HG02981 (cell line): ENCODE data around the gene GDF15.
"Not testable (repeated sequence)": the region's sequence is repeated elsewhere in the genome, so short reads cannot be mapped to it uniquely, and the experiment has no call there.

Experiments used
- ATAC-seq: cut with Tn5 transposase; IDR thresholded peaks from one replicate; pipeline ENCODE4 v1.9.1; 2021; ENCODE audit warnings: mild to moderate bottlenecking, moderate library complexity; ENCODE audit not compliant: unreplicated experiment

Gene GDF15, protein sequence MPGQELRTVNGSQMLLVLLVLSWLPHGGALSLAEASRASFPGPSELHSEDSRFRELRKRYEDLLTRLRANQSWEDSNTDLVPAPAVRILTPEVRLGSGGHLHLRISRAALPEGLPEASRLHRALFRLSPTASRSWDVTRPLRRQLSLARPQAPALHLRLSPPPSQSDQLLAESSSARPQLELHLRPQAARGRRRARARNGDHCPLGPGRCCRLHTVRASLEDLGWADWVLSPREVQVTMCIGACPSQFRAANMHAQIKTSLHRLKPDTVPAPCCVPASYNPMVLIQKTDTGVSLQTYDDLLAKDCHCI

DNA sequence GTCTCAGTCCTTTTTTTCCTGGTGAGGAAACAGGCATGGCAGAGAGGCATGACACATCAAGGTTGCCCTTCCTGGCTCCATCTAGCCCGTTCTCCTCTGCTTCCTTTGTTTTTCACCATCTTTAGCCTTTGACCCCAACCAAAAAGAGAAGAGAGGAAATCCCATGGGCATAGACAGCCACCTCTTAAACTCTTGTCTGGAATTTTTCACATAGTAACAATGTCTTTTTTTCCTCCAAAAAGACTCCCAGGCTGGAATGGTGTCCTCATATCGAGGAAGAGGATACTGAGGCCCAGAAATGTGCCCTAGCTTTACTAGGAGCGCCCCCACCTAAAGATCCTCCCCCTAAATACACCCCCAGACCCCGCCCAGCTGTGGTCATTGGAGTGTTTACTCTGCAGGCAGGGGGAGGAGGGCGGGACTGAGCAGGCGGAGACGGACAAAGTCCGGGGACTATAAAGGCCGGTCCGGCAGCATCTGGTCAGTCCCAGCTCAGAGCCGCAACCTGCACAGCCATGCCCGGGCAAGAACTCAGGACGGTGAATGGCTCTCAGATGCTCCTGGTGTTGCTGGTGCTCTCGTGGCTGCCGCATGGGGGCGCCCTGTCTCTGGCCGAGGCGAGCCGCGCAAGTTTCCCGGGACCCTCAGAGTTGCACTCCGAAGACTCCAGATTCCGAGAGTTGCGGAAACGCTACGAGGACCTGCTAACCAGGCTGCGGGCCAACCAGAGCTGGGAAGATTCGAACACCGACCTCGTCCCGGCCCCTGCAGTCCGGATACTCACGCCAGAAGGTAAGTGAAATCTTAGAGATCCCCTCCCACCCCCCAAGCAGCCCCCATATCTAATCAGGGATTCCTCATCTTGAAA lies at the start of gene GDF15:
Gene GDF15 (plus strand): TSS at position 484 of the 868 bp plus-strand sequence. CDS start 32 bp downstream, at position 516.
- no peak for ATAC-seq

DNA sequence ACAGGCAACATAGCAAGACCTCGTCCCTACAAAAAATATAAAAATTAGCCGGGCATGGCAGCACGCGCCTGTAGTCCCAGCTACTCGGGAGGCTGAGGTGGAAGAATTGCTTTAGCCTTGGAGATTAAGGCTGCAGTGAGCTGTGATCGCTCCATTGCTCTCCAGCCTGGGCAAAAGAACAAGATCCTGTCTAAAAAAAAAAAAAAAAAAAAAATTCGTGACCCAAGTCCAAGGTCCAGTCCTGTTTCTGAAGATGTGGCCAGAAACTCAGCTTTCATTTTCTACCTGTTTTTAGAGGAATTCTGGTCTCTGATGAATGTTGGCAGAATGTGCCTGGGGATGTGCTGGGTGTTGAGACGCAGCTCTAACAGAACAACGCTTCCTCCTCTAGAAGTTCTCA lies 47.4 kb upstream of the GDF15 start:
- ATAC-seq, result no peak

DNA sequence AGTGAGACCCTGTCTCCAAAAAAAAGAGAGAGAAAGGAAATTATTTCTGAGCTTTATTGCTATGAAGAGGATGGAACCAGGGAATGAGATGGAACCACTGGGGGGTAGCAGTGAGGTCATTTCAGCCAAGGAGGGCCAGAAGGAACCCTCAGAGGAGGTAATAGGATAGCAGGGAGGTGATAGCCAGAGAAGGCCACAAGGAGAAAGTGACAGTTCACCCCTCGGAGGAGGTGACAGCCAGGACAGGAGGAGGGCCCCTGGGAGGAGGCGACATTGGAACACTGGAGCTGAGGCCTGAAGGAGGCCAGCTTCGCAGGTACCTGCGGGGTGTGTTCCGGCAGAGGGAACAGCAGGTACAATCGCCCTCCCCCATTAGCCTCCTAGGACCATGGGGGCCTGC lies 46.2 kb upstream of the GDF15 start:
- no peak for ATAC-seq

DNA sequence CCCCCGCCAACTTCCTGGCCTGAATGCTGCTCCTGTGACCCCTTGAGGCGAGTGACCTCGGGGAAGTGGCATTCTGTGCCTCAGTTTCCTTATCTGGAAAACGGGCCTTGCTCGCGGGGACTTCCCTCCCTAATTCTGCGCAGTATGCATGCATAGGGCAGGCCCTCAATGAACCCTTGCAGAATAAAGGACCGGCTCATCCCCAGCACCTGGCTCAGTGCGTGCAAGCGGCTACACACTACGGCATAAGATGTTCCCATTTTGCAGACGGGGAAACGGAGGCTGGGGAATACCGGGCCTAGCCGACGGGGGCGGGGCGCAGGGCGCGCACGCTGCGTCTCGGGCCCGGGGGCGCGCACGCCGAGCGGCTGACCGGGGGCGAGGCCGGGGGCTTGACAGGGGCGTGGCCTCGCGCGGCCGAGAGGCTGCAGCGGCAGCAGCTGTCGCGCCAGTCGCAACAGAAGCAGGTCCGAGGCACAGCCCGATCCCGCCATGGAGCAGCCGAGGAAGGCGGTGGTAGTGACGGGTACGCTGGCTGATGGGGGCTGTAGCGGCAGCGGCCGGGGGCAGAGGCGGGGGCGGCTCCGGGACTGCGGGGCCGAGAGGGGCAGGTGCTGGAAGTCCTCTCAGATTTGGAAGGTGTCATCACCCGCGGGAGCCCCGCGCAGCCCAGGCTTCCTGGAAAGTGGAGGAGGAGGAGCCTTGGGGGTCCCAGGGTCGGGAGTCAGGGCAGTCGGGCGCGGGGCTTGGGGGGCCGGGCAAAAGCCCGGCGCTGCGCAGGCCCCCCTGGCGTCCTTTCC lies 45.6 kb upstream of the GDF15 start, which contains the start of gene PGPEP1:
Gene PGPEP1 (plus strand): TSS at position 409 of the 800 bp plus-strand sequence. CDS start 84 bp downstream, at position 493.
- ATAC-seq, result no peak

DNA sequence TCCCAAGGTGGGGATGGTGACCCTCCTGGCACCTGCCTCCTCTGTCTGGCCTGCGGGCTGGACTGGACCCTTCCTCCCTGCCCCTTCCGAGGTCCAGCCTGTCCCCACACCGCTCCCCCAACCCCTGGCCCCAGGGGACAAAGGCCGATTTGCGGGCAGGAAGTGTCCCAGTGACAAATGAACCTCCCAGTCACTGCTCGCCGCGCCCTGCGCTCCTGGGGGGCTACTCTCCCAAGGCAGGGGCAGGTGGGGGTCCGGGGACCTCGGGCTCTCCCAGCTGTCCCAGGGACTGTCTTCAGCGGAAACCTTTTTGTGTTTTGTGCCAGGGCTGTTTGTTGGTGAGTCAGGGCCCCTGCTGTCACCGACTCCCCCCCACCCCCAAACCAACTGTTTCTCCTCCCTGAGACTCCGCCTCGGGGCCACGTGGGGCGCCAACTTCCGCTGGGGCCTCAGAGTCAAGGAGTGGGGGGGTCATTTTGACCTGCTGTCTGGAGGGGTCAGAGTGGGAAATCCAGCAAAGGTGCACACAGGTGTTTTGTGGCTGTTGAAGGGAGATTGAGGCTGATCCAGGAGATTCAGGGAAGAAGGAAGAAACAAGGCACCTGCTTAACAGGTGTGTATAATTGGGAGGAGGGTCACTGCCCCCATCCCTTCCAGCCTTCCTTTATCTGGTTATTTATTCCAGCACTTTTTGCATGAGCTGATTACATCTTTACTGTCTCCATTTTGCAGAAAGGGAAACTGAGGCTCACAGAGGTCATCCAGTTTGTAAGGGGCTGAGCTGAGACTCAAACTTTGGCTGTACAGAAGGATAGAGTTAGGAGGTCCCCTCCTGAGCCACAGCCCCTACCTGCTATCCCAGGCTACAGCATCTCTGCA lies 44.7 kb upstream of the GDF15 start:
- no peak for ATAC-seq

DNA sequence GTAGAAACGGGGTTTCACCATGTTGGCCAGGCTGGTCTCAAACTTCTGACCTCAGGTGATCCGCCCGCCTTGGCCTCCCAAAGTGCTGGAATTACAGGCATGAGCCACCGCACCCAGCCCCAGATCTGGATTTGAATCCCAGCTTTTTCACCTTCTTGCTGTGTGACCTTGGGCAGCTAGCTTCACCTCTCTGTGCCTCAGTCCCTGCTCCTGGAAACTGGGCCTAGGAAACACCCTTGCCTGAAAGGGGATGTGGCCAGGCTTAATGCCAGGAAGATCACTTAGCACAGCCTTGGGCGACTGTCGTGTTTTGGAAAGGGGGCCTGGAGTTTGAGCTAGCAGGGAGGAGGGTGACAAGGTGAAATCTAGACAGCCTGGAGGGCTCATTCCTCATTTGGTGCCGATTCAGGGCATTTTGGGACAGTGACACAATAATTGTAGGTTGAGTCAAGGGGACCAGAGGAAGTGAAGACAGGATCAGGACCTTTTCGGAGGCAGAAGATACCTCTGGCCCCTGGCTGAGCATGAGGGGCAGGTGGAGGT lies 43.8 kb upstream of the GDF15 start:
- ATAC-seq, result no peak

DNA sequence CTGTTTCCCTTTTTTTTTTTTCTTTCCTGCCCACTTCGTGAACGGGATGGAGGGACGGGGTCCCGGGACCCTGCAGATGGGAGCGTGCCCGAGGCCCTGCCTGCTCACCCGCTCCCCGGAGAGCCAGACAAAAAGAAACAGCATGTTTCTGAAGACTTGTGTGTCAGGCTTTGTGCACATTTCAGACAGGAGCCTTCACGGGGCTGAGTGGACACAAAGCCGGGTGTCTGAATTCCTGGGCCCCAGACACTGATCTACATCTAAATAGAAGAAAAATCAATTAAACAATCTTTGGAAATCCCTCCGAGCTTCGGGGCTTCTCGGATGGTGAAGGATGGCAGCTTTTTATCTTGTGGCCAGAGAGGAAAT lies 41.4 kb upstream of the GDF15 start:
- no peak for ATAC-seq

DNA sequence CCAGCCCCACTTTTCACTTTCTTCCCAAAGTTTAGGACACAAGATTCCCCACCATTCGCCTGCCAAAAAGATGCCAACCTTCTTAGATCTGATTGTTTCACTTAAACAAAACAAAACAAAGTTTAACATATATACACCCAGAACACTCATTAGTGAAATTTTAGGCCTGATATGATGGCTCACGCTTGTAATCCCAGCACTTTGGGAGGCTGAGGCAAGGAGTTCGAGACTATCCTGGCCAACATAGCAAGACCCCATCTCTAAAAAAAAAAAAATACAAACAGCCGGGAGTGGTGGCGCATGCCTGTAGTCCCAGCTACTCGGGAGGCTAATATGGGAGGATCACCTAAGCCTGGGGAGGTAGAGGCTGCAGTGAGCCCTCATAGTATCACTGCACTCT lies 40.7 kb upstream of the GDF15 start:
- no peak for ATAC-seq

DNA sequence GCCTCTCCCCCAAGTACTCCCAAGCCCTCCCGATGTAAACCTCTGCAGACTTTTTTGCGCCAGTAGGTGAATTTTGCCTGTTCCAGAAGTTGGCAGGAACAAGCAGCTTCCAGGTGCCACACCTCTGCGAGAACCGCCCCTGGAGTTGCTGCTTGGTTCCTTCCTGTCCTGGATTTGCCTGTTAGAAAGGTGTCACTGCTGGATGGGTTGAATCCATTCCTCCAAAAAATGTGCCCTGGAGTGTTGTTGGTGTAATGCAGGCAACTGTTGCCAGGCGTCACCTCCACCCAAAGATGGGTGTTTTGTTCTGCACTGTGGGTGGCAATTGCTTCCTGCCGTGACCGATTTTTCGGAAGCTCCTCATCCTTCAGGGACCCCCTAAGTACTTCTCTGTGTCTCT lies 39.9 kb upstream of the GDF15 start:
- ATAC-seq, result no peak

DNA sequence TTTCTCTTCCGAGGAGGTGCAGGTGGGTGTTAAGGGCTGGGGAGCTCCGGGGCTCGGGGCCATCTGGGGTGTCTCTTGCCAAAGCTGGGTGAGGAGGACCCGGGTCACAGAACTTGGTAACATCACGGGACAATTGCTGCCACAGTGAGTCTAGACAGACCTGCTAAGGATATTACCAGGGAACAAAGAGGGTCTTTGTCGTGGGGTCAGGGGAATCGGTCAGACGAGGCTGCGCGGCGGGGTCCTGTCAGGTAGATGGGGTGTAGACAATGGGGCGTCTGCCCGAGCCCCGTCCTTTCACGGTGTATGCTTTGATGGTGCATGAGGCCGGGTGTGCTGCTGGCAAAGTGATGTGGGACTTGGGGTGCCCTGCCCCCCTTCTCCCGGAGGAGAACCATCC lies 37.8 kb upstream of the GDF15 start:
- no peak for ATAC-seq

DNA sequence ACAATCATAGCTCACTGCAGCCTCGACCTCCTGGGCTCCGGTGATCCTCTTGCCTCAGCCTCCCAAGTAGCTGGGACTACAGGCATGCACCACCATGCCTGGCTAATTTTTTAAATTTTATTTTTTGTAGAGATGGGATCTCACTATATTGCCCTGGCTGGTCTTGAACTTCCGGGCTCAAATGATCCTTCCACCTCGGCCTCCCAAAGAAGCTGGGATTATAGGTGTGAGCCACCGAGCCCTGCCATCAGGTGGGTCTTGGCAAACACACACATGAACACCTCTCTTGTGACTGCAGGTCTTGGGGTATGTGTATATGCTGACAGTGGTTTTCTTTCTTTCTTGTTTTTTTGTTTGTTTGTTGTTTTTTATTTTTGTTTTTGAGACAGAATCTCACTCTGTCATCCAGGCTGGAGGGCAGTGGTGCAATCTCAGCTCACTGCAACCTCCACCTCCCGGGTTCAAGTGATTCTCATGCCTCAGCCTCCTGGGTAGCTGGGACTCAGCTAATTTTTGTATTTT lies 37.1 kb upstream of the GDF15 start:
- ATAC-seq, result not testable (repeated sequence)

DNA sequence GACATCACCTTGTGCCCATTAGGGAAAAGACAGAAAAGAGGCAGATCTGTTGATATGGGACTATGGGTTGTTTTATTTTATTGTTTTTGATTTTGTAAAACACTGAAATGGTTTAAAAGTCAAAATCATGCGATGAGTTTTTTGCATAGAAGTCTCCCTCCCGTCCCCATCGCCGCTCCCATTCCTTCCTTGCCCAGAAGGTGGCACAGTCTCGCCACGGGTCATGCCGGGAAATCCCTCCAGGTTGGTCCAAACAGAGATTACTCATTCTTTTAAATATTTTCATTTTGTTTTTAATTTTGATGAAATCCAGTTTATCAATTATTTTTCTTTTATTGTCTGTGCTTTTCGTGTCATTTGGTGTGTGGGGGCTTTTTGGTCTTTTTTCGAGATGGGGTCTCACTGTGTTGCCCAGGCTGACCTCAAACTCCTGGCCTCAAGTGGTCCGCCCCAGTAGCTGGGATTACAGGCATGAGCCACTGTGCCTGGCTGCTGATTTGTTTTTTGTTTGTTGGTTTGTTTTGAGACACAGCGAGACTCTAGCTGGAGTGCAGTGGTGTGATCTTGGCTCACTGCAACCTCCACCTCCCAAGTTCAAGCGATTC lies 36.3 kb upstream of the GDF15 start:
- ATAC-seq, result no peak

DNA sequence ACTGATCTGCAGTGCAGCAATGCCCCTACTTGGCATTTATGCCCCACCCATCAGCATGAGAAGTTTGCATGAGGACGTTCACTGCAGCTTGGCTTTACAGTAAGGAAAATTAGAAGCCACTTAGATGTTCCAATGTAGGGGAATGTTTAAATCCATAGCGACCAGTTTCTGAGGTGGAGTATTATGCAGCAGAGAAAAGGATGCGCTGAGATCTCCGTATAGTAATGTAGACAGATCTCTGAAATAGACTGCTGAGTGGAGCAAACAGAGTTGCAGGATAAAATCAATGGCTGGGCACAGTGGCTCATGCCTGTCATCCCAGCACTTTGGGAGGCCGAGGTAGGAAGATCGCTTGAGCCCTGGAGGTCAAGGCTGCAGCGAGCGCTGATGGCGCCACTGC lies 35.5 kb upstream of the GDF15 start:
- no peak for ATAC-seq

DNA sequence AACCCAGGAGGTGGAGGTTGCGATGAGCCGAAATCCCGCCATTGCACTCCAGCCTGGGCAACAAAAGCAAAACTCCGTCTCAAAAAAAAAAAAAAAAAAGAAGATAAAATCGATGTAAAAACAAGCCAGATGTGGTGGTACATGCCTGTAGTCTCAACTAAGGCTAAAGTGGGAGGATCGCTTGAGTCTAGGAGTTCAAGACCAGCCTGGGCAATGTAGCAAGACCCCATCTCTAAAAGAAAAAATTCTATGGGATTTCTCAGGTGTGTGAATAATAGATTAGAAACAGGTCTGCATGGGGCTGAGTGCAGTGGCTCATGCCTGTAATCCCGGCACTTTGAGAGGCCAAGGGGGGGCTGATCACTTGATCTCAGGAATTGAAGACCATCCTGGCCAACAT lies 34.4 kb upstream of the GDF15 start:
- ATAC-seq, result no peak

DNA sequence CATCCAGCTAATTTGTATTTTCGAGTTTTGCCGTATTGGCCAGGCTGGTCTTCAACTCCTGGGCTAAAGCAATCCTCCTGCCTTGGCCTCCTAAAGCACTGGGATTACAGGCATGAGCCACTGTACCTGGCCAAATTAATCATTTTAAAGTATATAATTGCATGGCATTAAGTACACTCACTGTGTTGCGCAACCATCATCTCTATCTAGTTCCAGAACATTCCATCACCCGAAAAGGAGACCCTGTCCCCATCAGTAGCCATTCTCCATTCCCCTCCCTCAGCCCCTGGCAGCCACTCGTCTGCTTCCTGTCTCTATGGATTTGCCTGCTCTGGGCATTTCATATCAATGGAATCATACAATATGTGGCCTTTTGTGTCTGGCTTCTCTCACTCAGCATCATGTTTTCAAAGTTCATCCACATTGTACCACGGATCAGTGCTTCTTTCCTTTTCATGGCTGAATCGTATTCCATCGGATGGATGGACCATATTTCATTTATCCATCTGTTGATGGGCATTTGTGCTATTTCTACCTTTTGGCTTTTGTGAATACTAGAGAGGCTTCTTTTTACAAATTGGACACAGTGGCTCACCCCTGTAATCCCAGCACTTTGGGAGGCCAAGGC lies 32.5 kb upstream of the GDF15 start:
- no peak for ATAC-seq

DNA sequence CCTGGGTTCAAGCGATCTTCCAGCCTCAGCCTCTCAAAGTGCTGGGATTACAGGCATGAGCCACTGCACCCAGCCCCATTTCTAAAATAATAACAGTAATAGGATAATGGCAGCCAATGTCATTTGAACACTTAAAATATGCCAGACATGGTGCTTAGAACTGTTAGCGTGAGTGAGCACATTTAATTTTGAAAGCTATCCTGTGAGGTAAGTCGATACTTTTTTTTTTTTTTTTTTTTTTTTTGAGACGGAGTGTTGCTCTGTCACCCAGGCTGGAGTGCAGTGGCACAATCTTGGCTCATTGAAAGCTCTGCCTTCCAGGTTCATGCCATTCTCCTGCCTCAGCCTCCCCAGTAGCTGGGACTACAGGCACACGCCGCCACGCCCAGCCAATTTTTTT lies 31.2 kb upstream of the GDF15 start:
- ATAC-seq, result not testable (repeated sequence)

DNA sequence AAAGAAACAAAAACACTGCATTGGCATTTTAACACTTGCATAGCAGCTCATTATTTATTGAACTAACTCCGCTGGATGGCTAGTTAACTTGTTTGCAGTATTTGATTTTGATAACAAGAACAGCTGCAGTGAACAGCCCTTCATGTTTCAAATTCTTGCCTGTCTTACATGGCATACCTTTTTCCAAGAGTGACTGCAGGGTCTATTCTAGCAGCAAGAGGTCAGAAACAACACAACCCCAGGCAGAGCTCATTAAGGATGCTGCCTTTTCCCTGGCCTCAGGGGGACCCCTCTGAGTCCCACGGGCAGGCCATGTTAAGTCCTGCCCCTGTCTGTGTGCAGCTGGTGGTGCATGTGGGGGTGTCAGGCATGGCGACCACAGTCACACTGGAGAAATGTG lies 28.9 kb upstream of the GDF15 start:
- no peak for ATAC-seq

DNA sequence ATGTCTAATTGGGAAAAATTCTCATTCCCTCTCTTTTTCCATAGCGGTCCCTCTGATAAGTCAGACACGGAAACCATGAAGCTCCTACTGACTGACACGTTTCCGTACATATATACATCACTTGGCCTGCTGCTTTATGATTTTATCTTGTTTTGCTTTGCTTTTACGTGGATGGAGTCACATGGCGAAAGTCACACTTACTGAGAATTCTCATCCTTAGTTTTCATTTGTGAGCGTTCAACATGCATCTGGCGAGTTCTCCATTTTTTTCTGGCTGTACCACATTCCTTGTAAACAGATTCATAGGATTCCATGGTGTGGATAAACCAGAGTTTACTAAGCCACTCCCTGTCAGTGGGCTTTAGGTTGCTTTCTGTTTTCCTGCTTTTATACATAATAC lies 24.3 kb upstream of the GDF15 start:
- no peak for ATAC-seq

DNA sequence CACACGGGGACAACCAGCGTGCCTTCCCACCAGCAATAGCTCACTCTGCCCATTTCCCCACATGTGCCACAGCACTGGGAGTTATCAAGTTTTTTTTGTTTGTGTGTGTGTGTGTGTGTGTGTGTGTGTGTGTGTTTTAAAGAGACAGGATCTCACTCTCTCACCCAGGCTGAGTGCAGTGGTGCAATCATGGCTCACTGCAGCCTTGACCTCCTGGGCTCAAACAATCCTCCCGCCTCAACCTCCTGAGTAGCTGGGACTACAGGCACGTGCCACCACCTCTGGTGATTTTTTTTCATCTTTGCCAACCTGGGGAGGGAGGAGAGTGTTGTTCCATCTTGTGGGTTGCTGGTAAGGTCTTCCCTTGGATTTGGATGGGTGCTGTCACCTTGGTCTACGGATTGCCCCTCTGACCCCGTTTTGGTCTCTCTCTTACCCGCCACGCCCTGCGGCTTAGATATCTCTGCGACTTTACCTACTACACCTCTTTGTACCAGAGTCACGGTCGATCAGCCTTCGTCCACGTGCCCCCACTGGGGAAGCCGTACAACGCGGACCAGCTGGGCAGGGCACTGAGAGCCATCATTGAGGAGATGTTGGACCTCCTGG lies 22.9 kb upstream of the GDF15 start:
- no peak for ATAC-seq
